ENCODE measurements around the gene EPHA3. TPM values are rescaled to one million over a fixed set of nuclear protein-coding genes. Genes with fewer than 3 reads are reported as not detected.

EPHA3 gene
- total and polyA plus RNA-seq, 9 of the 15 experiments (the other 6 are each of a cell fraction or from before 2014, with no cell fraction given) = not detected

GRCh38 chr3:89264037-89264560, 156.7 kb downstream of the EPHA3 start:
- FAIRE-seq (no peak), DNase-seq (ENCODE audit: extremely low read depth in 1 of 4, low spot score in 3 of 4) (no peak), ATAC-seq (no peak)
- POLR2A ChIA-PET = no interaction called here
- no peak for TF ChIP-seq GABPB2 (CRISPR knock-in tag; conservative IDR thresholded peaks at IDR 0.05)
- no peak for TF ChIP-seq ZNF324 (CRISPR knock-in tag; IDR thresholded peaks at IDR 0.05)
- TF ChIP-seq POLR3G (IDR thresholded peaks at IDR 0.05; ENCODE audit: extremely low read depth, insufficient read length, insufficient replicate concordance) = no peak
- H3K9ac ChIP-seq (ENCODE audit: insufficient read depth in 1 of 2, low read depth in 2 of 2, low read length in 2 of 2) = no peak overlapping the region
- H3K27me3 ChIP-seq (ENCODE audit: control insufficient read depth in 2 of 2, insufficient read depth in 2 of 2, low read length in 2 of 2) = no peaks in the 10 kb centered on the region
- H3K4me3 ChIP-seq = no peak overlapping the region
- in situ Hi-C loops (cut with MboI) (no loop called here), intact Hi-C loops (cut with micrococcal nuclease) (no loop called here)
- H3K9me1 ChIP-seq (ENCODE audit: control insufficient read depth, insufficient read depth, low read length) = no peaks in the 10 kb centered on the region
- H2AFZ ChIP-seq (ENCODE audit: low read depth, low read length) = no peak overlapping the region
- no peaks in the 10 kb centered on the region for H3K9me3 ChIP-seq (replicated peaks; ENCODE audit: control insufficient read depth, insufficient read depth, low read depth, low read length)
- WGBS (ENCODE audit: insufficient coverage, low coverage, missing lambda C conversion rate) = 0% methylated on average over 6 of the region's 6 CpGs
- no peak overlapping the region for H3K4me2 ChIP-seq (ENCODE audit: insufficient read depth, low read length)
- BruUV-seq (replicated peaks) = no TSS peak
- H4K20me1 ChIP-seq (replicated peaks; ENCODE audit: control insufficient read depth, insufficient read depth, low read length) = no peaks in the 10 kb centered on the region
- CTCF ChIA-PET (ENCODE audit: low intra/inter-chr PET ratio) = no interaction called here
- H3K27ac ChIP-seq (ENCODE audit: extremely low read depth, low read depth, low read length) = no peak overlapping the region
- no peaks in the 10 kb centered on the region for H3K4me1 ChIP-seq (replicated peaks in 1 of 2; ENCODE audit: control insufficient read depth in 2 of 2, insufficient read depth in 2 of 2, low read length in 2 of 2)
- no peaks in the 10 kb centered on the region for H3K79me2 ChIP-seq (ENCODE audit: control insufficient read depth, insufficient read depth, low read length)
- H3K36me3 ChIP-seq (ENCODE audit: control insufficient read depth, insufficient read depth, low read length) = no peaks in the 10 kb centered on the region

DNA sequence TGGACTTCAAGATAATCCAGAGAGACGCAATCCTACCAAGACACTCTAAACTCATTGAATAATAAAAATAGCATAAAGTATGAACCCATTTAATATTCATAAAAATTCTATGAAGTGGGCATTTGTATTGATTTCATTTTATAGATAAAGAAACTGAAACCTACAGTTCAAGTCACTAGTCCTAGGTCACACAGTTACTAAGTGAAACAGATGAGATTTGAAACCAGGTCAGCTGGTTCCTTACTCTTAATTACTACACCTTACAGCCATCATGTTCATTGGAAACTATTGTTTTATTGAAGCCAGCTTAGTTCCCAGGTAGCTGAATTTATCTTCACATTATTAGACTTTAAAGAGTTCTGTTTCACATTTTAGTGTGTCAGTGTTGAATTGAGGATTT, 158.7 kb downstream of the EPHA3 start:
- H3K27me3 ChIP-seq (ENCODE audit: control insufficient read depth in 2 of 2, insufficient read depth in 2 of 2, low read length in 2 of 2) = no peaks in the 10 kb centered on the region
- no peak overlapping the region for H3K9ac ChIP-seq (ENCODE audit: insufficient read depth in 1 of 2, low read depth in 2 of 2, low read length in 2 of 2)
- H3K9me1 ChIP-seq (ENCODE audit: control insufficient read depth, insufficient read depth, low read length) = no peaks in the 10 kb centered on the region
- DNase-seq (ENCODE audit: extremely low read depth in 1 of 4, low spot score in 3 of 4) (no peak), FAIRE-seq (no peak), ATAC-seq (no peak)
- no peaks in the 10 kb centered on the region for H3K4me1 ChIP-seq (replicated peaks in 1 of 2; ENCODE audit: control insufficient read depth in 2 of 2, insufficient read depth in 2 of 2, low read length in 2 of 2)
- H2AFZ ChIP-seq (ENCODE audit: low read depth, low read length) = no peak overlapping the region
- H3K79me2 ChIP-seq (ENCODE audit: control insufficient read depth, insufficient read depth, low read length) = no peaks in the 10 kb centered on the region
- no TSS peak for BruUV-seq (replicated peaks)
- H3K4me3 ChIP-seq = no peak overlapping the region
- H3K27ac ChIP-seq (ENCODE audit: extremely low read depth, low read depth, low read length) = no peak overlapping the region
- TF ChIP-seq MAFK (IDR thresholded peaks at IDR 0.05; ENCODE audit: low read length) = no peak
- TF ChIP-seq, protein P1, sequence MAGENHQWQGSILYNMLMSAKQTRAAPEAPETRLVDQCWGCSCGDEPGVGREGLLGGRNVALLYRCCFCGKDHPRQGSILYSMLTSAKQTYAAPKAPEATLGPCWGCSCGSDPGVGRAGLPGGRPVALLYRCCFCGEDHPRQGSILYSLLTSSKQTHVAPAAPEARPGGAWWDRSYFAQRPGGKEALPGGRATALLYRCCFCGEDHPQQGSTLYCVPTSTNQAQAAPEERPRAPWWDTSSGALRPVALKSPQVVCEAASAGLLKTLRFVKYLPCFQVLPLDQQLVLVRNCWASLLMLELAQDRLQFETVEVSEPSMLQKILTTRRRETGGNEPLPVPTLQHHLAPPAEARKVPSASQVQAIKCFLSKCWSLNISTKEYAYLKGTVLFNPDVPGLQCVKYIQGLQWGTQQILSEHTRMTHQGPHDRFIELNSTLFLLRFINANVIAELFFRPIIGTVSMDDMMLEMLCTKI (IDR thresholded peaks at IDR 0.05; ENCODE audit: partially characterized antibody) = no peak
- no peak for TF ChIP-seq NR2C2 (CRISPR knock-in tag; IDR thresholded peaks at IDR 0.05)
- TF ChIP-seq NR2C2 (tag; IDR thresholded peaks at IDR 0.05) = no peak
- TF ChIP-seq ASH1L (IDR thresholded peaks at IDR 0.05; ENCODE audit: borderline replicate concordance, low read depth, partially characterized antibody) = no peak
- no peaks in the 10 kb centered on the region for H3K36me3 ChIP-seq (ENCODE audit: control insufficient read depth, insufficient read depth, low read length)
- intact Hi-C loops (cut with micrococcal nuclease) = no loop called here
- ChIA-PET POLR2A (no interaction called here), CTCF (ENCODE audit: low intra/inter-chr PET ratio) (no interaction called here)
- in situ Hi-C loops (cut with MboI) = no loop called here
- no peak overlapping the region for H3K4me2 ChIP-seq (ENCODE audit: insufficient read depth, low read length)
- no peaks in the 10 kb centered on the region for H4K20me1 ChIP-seq (replicated peaks; ENCODE audit: control insufficient read depth, insufficient read depth, low read length)
- H3K9me3 ChIP-seq (replicated peaks; ENCODE audit: control insufficient read depth, insufficient read depth, low read depth, low read length) = no peaks in the 10 kb centered on the region
- WGBS (ENCODE audit: insufficient coverage, low coverage, missing lambda C conversion rate) = 0% methylated on average over 1 of the region's 1 CpG

Data from K562 (cell line).